ENCODE data around the gene ARHGAP26. TPM values are rescaled to one million over a fixed set of nuclear protein-coding genes. Genes with fewer than 3 reads are reported as not detected.
A peak's percentile ranks its signal among the peaks of the same experiment; 100 is the strongest.

Gene ARHGAP26
- total RNA-seq, result 8.9 to 9.6 TPM (median 9.4 TPM) in 3 replicates

- no peaks in the 10 kb centered on the region for H3K9me3 Mint-ChIP-seq
- TF ChIP-seq CTCF (IDR thresholded peaks at IDR 0.05; ENCODE audit: unreplicated experiment), result no peak
Observed at GRCh38 chr5:142769793-142770649, at the start of gene ARHGAP26. Gene ARHGAP26 (plus strand): TSS chr5:142770377. CDS start chr5:142770762, 385 bp downstream.

GRCh38 chr5:142720641-142721271 is 49.4 kb upstream of the ARHGAP26 start:
- Mint-ChIP-seq H3K4me3 (no peak overlapping the region), H3K9me3 (no peaks in the 10 kb centered on the region), H3K27me3 (ENCODE audit: low read depth) (no peaks in the 10 kb centered on the region), H3K27ac (no peak overlapping the region), H3K36me3 (no peaks in the 10 kb centered on the region), H3K4me1 (peaks cover 23% of the 10 kb centered on the region)
- DNase-seq (ENCODE audit: low spot score in 2 of 2, unreplicated experiment in 2 of 2), result no peak
- no peak for TF ChIP-seq CTCF (IDR thresholded peaks at IDR 0.05; ENCODE audit: unreplicated experiment)

More at GRCh38 chr5:142769793-142770649, at the start of gene ARHGAP26:
- Mint-ChIP-seq H3K36me3 (no peaks in the 10 kb centered on the region), H3K27ac (peak within 1 kb of the TSS; percentile 92), H3K4me1 (peaks cover 14% of the 10 kb centered on the region), H3K4me3 (peak within 1 kb of the TSS; percentile 88), H3K27me3 (ENCODE audit: low read depth) (peaks cover 35% of the 10 kb centered on the region)
- peak; percentile 88 to 92 for DNase-seq (ENCODE audit: low spot score in 2 of 2, unreplicated experiment in 2 of 2)

GRCh38 chr5:142722146-142722545 is 48.0 kb upstream of the ARHGAP26 start:
- DNase-seq (ENCODE audit: low spot score in 2 of 2, unreplicated experiment in 2 of 2), result no peak
- no peak overlapping the region for H3K27ac Mint-ChIP-seq
- H3K27me3 Mint-ChIP-seq (ENCODE audit: low read depth), result no peaks in the 10 kb centered on the region
- no peak overlapping the region for H3K4me3 Mint-ChIP-seq
- H3K36me3 Mint-ChIP-seq, result no peaks in the 10 kb centered on the region
- no peak for TF ChIP-seq CTCF (IDR thresholded peaks at IDR 0.05; ENCODE audit: unreplicated experiment)
- H3K4me1 Mint-ChIP-seq, result peaks cover 20% of the 10 kb centered on the region
- no peaks in the 10 kb centered on the region for H3K9me3 Mint-ChIP-seq

GRCh38 chr5:142722896-142723295 is 47.3 kb upstream of the ARHGAP26 start:
- H3K36me3 Mint-ChIP-seq, result no peaks in the 10 kb centered on the region
- no peak for TF ChIP-seq CTCF (IDR thresholded peaks at IDR 0.05; ENCODE audit: unreplicated experiment)
- no peak overlapping the region for H3K4me3 Mint-ChIP-seq
- DNase-seq (ENCODE audit: low spot score in 2 of 2, unreplicated experiment in 2 of 2), result no peak
- H3K27me3 Mint-ChIP-seq (ENCODE audit: low read depth), result no peaks in the 10 kb centered on the region
- H3K4me1 Mint-ChIP-seq, result peaks cover 16% of the 10 kb centered on the region
- no peaks in the 10 kb centered on the region for H3K9me3 Mint-ChIP-seq
- H3K27ac Mint-ChIP-seq, result no peak overlapping the region

GRCh38 chr5:142724821-142725220 is 45.4 kb upstream of the ARHGAP26 start:
- TF ChIP-seq CTCF (IDR thresholded peaks at IDR 0.05; ENCODE audit: unreplicated experiment), result no peak
- Mint-ChIP-seq H3K36me3 (no peaks in the 10 kb centered on the region), H3K27ac (no peak overlapping the region), H3K4me1 (peaks cover 5% of the 10 kb centered on the region), H3K9me3 (no peaks in the 10 kb centered on the region), H3K27me3 (ENCODE audit: low read depth) (no peaks in the 10 kb centered on the region), H3K4me3 (no peak overlapping the region)
- no peak for DNase-seq (ENCODE audit: low spot score in 2 of 2, unreplicated experiment in 2 of 2)

Measured in mesothelial cell of epicardium (in vitro differentiated cells).